ENCODE measurements around the gene C10orf143.
"Not testable (repeated sequence)": the region's sequence is repeated elsewhere in the genome, so short reads cannot be mapped to it uniquely, and the experiment has no call there.

The C10orf143 gene

DNA sequence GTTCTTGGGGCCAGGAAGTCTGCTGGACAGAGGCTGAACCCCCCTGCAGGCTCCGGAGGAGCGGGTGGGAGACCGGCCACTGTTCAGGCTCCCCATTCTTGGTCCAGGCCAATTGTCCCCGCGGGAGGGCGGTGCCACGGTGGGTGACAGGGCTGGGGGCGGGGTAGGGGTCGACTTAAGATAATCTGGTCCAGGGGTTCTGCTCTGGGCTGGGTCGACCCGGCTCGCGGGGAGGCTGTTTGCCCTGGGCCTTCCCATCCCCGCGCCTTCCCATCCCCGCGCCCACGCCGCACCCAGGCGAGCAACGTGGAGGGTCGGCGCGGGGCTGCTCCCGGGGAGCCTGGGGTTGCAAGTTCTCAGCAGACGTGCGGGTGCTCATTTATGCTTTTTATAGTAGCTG, 18.3 kb upstream of the C10orf143 start:
- H3K4me3 Mint-ChIP-seq = no peak overlapping the region
- H3K9me3 Mint-ChIP-seq = no peaks in the 10 kb centered on the region
- no peak overlapping the region for H3K27ac Mint-ChIP-seq
- H3K27me3 Mint-ChIP-seq = peaks cover 55% of the 10 kb centered on the region
- no peaks in the 10 kb centered on the region for H3K36me3 Mint-ChIP-seq (ENCODE audit: low read depth)
- H3K4me1 Mint-ChIP-seq (ENCODE audit: low read depth) = no peaks in the 10 kb centered on the region
- intact Hi-C loops (cut with micrococcal nuclease) = loop anchor here (5.0 kb wide), 1 partner anchor 1097 kb away; no protein-coding TSS in a partner anchor

- Mint-ChIP-seq H3K4me3 (no peak overlapping the region), H3K9me3 (no peaks in the 10 kb centered on the region), H3K4me1 (ENCODE audit: low read depth) (no peaks in the 10 kb centered on the region), H3K36me3 (ENCODE audit: low read depth) (no peaks in the 10 kb centered on the region), H3K27me3 (peaks cover 58% of the 10 kb centered on the region), H3K27ac (no peak overlapping the region)
- intact Hi-C loops (cut with micrococcal nuclease) = loop anchor here (5.0 kb wide), 1 partner anchor 1096 kb away; no protein-coding TSS in a partner anchor
Observed at GRCh38 chr10:130128062-130128781, 17.6 kb upstream of the C10orf143 start.

DNA sequence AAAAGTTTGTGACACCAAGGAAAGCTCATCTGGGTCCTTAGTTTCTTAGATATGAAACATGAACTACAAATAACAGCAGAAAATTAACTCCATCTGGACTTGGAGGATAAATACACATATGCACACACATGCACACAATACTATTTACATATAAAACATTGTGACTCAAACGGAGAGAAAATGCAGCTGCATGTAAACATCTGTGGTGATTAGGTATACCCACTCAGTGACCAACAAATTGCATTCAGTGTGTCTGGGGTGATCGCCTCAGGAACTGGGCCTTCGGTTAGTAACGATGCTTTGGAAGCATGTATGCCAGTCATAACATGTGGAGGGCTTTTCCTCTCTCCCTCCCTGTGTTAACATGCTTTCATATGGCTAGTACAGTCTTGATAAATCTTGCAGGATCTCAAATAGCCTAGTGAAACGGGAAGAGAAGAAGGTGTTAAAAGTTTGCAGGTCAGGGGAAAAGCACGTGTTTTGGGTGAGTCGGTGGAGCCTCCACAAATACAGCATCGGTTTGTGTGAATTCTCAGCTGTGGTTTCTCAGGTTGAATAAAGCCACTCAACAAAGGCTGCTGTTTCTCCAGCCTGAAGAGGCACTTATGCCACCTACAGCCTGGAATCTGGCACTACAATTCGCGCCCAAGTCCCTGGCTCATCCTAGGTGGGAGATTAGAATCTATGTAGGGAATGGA, 16.9 kb upstream of the C10orf143 start:
- H3K27me3 Mint-ChIP-seq = peaks cover 57% of the 10 kb centered on the region
- no peaks in the 10 kb centered on the region for H3K9me3 Mint-ChIP-seq
- H3K4me3 Mint-ChIP-seq = no peak overlapping the region
- intact Hi-C loops (cut with micrococcal nuclease) = loop anchor here (5.0 kb wide), 1 partner anchor 1095 kb away; no protein-coding TSS in a partner anchor
- H3K4me1 Mint-ChIP-seq (ENCODE audit: low read depth) = no peaks in the 10 kb centered on the region
- H3K27ac Mint-ChIP-seq = no peak overlapping the region
- H3K36me3 Mint-ChIP-seq (ENCODE audit: low read depth) = no peaks in the 10 kb centered on the region

DNA sequence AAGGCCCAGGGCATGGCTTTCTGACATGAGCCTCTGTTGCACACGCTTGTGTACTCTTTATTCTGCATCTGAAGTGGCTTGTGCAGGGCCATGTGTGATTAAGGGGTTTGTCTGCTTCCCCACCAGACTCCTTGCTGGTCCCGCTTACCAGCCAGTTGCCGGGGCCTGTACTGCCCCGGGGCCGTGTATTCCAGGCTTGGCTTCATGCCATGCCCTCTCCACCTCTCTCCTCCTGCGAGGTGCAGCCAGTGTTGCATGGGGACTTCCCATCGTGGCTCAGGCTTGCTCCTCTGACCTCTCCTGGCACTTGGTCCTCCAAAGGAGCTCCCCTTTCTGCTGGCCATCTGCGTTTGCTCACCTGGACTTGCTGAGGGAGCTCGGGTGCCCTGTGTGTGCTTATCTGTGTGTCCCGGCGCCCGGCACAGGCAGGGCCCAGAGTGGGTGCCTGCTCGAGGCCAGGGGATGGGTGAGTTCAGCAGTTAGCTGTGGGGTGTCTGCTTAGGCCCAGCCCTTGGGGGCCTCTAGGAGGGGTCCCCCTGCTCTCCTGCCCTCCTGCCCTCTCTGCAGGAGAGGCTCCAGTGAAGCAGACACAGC, 11.0 kb upstream of the C10orf143 start:
- Mint-ChIP-seq H3K4me3 (no peak overlapping the region), H3K36me3 (ENCODE audit: low read depth) (no peaks in the 10 kb centered on the region), H3K27me3 (peaks cover 9% of the 10 kb centered on the region), H3K27ac (no peak overlapping the region), H3K4me1 (ENCODE audit: low read depth) (no peaks in the 10 kb centered on the region), H3K9me3 (peaks cover 17% of the 10 kb centered on the region)
- intact Hi-C loops (cut with micrococcal nuclease) = no loop called here

GRCh38 chr10:130117535-130117934, 6.9 kb upstream of the C10orf143 start:
- H3K4me1 Mint-ChIP-seq (ENCODE audit: low read depth) = not testable (repeated sequence)

DNA sequence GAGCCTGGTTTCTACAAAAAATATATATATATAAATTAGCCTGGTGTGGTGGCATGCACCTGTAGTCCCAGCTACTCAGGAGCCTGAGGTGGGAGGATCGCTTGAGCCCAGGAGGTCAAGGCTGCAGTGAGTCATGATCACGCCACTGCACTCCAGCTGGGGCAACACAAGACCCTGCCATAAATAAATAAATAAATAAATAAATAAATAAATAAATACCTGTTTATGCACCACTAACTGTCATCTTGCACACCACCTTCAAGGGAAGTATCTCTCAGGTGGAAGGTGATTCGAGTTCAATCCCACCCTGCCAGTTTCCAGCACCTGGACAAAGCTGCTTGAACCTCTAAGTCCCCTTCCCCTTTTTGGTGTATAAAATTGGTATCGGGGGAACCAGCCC, 6.3 kb upstream of the C10orf143 start:
- H3K36me3 Mint-ChIP-seq (ENCODE audit: low read depth); H3K4me3 Mint-ChIP-seq; H3K27me3 Mint-ChIP-seq; intact Hi-C loops (cut with micrococcal nuclease); H3K27ac Mint-ChIP-seq: not testable (repeated sequence)
- H3K4me1 Mint-ChIP-seq (ENCODE audit: low read depth) = peaks cover 11% of the 10 kb centered on the region
- H3K9me3 Mint-ChIP-seq = peaks cover 25% of the 10 kb centered on the region

More at GRCh38 chr10:130117535-130117934, 6.9 kb upstream of the C10orf143 start:
- H3K27me3 Mint-ChIP-seq; H3K27ac Mint-ChIP-seq; H3K36me3 Mint-ChIP-seq (ENCODE audit: low read depth); H3K4me3 Mint-ChIP-seq; intact Hi-C loops (cut with micrococcal nuclease): not testable (repeated sequence)
- H3K9me3 Mint-ChIP-seq = peaks cover 25% of the 10 kb centered on the region

GRCh38 chr10:130112821-130113220, 2.2 kb upstream of the C10orf143 start:
- Mint-ChIP-seq H3K4me1 (ENCODE audit: low read depth) (peaks cover 33% of the 10 kb centered on the region), H3K9me3 (peaks cover 19% of the 10 kb centered on the region), H3K27ac (no peak overlapping the region), H3K27me3 (no peaks in the 10 kb centered on the region), H3K36me3 (ENCODE audit: low read depth) (peaks cover 25% of the 10 kb centered on the region), H3K4me3 (no peak overlapping the region)
- intact Hi-C loops (cut with micrococcal nuclease) = no loop called here

DNA sequence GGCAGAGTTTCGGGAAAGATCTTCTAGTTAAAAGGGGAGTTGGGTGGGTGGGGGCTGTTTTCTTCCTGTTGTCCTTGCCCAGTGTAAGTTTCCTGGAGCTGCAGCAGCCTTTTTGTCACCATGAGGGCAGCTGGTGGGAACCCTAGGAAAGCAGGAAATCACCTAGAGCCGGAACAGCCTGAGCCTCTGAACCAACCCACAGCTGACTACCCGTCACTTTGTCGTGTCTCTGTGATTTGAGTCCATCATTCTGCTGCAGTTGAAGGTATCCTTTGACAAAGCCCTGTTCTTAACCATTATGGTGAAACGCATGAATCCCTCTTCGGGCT, 1.2 kb upstream of the C10orf143 start:
- intact Hi-C loops (cut with micrococcal nuclease) = loop anchor here (1.0 kb wide), 1 partner anchor 24 kb away; the partner anchor contains the start of gene GLRX3
- peaks cover 33% of the 10 kb centered on the region for H3K4me1 Mint-ChIP-seq (ENCODE audit: low read depth)
- H3K27ac Mint-ChIP-seq = peak overlapping the region; percentile 94
- H3K27me3 Mint-ChIP-seq = no peaks in the 10 kb centered on the region
- peaks cover 28% of the 10 kb centered on the region for H3K36me3 Mint-ChIP-seq (ENCODE audit: low read depth)
- peaks cover 9% of the 10 kb centered on the region for H3K9me3 Mint-ChIP-seq
- peak overlapping the region; percentile 86 for H3K4me3 Mint-ChIP-seq

- Mint-ChIP-seq H3K9me3 (peaks cover 5% of the 10 kb centered on the region), H3K36me3 (ENCODE audit: low read depth) (peaks cover 33% of the 10 kb centered on the region), H3K27me3 (no peaks in the 10 kb centered on the region), H3K4me3 (peak overlapping the region; percentile 86), H3K27ac (peak overlapping the region; percentile 94), H3K4me1 (ENCODE audit: low read depth) (peaks cover 33% of the 10 kb centered on the region)
- intact Hi-C loops (cut with micrococcal nuclease) = loop anchor here (1.0 kb wide), 1 partner anchor 25 kb away; the partner anchor contains the start of gene GLRX3
Observed at GRCh38 chr10:130111113-130111851, 652 bp upstream of the C10orf143 start.

DNA sequence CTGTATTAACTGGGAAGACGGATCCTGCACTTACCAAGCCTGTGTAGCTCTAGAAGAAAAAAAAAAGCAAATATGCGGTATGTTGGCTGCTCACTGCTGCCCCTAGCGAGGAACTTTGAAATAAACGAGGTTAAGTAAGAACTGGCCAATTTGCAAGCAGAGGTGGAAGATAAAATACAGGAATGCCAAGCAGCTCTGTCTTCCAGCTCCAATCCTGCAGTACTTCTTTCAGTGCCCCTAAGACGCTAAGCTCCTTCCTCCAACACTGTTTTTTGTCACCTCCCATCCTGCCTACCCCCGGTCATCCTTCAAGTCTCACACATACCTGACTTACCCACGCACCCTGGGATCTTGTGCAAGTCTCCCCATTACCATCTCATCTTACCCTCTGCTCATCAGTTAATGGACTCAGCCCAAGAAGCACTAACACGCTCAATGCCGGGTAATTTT, 809 bp downstream of the C10orf143 start:
- H3K27me3 Mint-ChIP-seq = no peaks in the 10 kb centered on the region
- peaks cover 33% of the 10 kb centered on the region for H3K4me1 Mint-ChIP-seq (ENCODE audit: low read depth)
- H3K9me3 Mint-ChIP-seq = no peaks in the 10 kb centered on the region
- H3K27ac Mint-ChIP-seq = peak overlapping the region; percentile 94
- peak overlapping the region; percentile 86 for H3K4me3 Mint-ChIP-seq
- intact Hi-C loops (cut with micrococcal nuclease) = no loop called here
- peaks cover 42% of the 10 kb centered on the region for H3K36me3 Mint-ChIP-seq (ENCODE audit: low read depth)

GRCh38 chr10:130108934-130109604, 1.6 kb downstream of the C10orf143 start:
- H3K4me3 Mint-ChIP-seq = no peak overlapping the region
- peaks cover 33% of the 10 kb centered on the region for H3K4me1 Mint-ChIP-seq (ENCODE audit: low read depth)
- intact Hi-C loops (cut with micrococcal nuclease) = no loop called here

GRCh38 chr10:130108146-130108545, 2.5 kb downstream of the C10orf143 start:
- peaks cover 54% of the 10 kb centered on the region for H3K36me3 Mint-ChIP-seq (ENCODE audit: low read depth)
- intact Hi-C loops (cut with micrococcal nuclease); H3K27me3 Mint-ChIP-seq; H3K27ac Mint-ChIP-seq; H3K4me3 Mint-ChIP-seq; H3K9me3 Mint-ChIP-seq: not testable (repeated sequence)
- H3K4me1 Mint-ChIP-seq (ENCODE audit: low read depth) = peaks cover 32% of the 10 kb centered on the region

More at GRCh38 chr10:130108934-130109604, 1.6 kb downstream of the C10orf143 start:
- peaks cover 45% of the 10 kb centered on the region for H3K36me3 Mint-ChIP-seq (ENCODE audit: low read depth)
- peak overlapping the region; percentile 7 for H3K27ac Mint-ChIP-seq
- no peaks in the 10 kb centered on the region for H3K9me3 Mint-ChIP-seq
- no peaks in the 10 kb centered on the region for H3K27me3 Mint-ChIP-seq

DNA sequence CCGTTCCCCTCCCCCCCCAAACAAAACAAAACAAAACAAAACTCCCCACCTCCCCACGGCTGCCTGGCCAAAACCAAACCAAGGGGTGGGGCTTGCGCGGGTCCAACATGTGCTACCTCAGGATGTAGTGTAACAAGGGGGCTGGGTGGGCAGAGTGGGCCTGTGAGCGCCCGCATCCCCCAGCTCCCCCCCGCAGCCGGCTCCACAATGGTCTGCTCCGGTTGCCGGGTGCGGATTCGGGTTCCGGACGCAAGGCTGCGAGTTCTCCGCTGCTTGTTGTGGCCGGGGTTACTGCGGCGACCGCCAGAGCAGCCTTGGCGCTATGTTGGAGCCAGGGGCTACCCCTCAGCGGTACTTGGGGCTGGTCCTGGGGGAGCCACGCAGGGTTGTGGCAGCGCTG, 4.9 kb downstream of the C10orf143 start:
- no peaks in the 10 kb centered on the region for H3K9me3 Mint-ChIP-seq
- H3K4me1 Mint-ChIP-seq (ENCODE audit: low read depth) = peaks cover 16% of the 10 kb centered on the region
- no peak overlapping the region for H3K4me3 Mint-ChIP-seq
- H3K36me3 Mint-ChIP-seq (ENCODE audit: low read depth) = peaks cover 47% of the 10 kb centered on the region
- intact Hi-C loops (cut with micrococcal nuclease) = no loop called here
- H3K27me3 Mint-ChIP-seq = no peaks in the 10 kb centered on the region
- no peak overlapping the region for H3K27ac Mint-ChIP-seq

Data from dendritic cell treated with granulocyte-macrophage colony-stimulating factor and Interleukin-4, amounts not matched to agents 40 ng/mL and 50 ng/mL, for 4 days (primary cell).